ENCODE data around the gene CHTF8. TPM values are rescaled to one million over a fixed set of nuclear protein-coding genes. Genes with fewer than 3 reads are reported as not detected.

Gene CHTF8
- total RNA-seq, 1 donor from 2014 or later = 169 TPM

- Mint-ChIP-seq H3K36me3 (ENCODE audit: low read depth, unreplicated experiment) (peaks cover 19% of the 10 kb centered on the region), H3K27me3 (ENCODE audit: unreplicated experiment) (no peaks in the 10 kb centered on the region), H3K4me1 (ENCODE audit: unreplicated experiment) (peaks cover 4% of the 10 kb centered on the region), H3K9me3 (ENCODE audit: unreplicated experiment) (no peaks in the 10 kb centered on the region), H3K4me3 (ENCODE audit: unreplicated experiment) (no peak overlapping the region), H3K27ac (ENCODE audit: unreplicated experiment) (no peak overlapping the region)
- TF ChIP-seq CTCF (IDR thresholded peaks at IDR 0.05; ENCODE audit: unreplicated experiment) = no peak
- no peak for DNase-seq (ENCODE audit: low spot score)
Measured at GRCh38 chr16:69171325-69172084, 39.1 kb upstream of the CHTF8 start.

- no peaks in the 10 kb centered on the region for H3K9me3 Mint-ChIP-seq (ENCODE audit: unreplicated experiment)
- no peak overlapping the region for H3K27ac Mint-ChIP-seq (ENCODE audit: unreplicated experiment)
- H3K36me3 Mint-ChIP-seq (ENCODE audit: low read depth, unreplicated experiment) = peaks cover 25% of the 10 kb centered on the region
- no peak for TF ChIP-seq CTCF (IDR thresholded peaks at IDR 0.05; ENCODE audit: unreplicated experiment)
- no peak for DNase-seq (ENCODE audit: low spot score)
- H3K4me1 Mint-ChIP-seq (ENCODE audit: unreplicated experiment) = peaks cover 4% of the 10 kb centered on the region
- H3K27me3 Mint-ChIP-seq (ENCODE audit: unreplicated experiment) = no peaks in the 10 kb centered on the region
- H3K4me3 Mint-ChIP-seq (ENCODE audit: unreplicated experiment) = no peak overlapping the region
Measured at GRCh38 chr16:69169607-69170352, 37.4 kb upstream of the CHTF8 start.

GRCh38 chr16:69169051-69169450 lies 36.7 kb upstream of the CHTF8 start:
- H3K36me3 Mint-ChIP-seq (ENCODE audit: low read depth, unreplicated experiment) = peaks cover 25% of the 10 kb centered on the region
- H3K4me3 Mint-ChIP-seq (ENCODE audit: unreplicated experiment) = no peak overlapping the region
- DNase-seq (ENCODE audit: low spot score) = no peak
- no peaks in the 10 kb centered on the region for H3K9me3 Mint-ChIP-seq (ENCODE audit: unreplicated experiment)
- no peaks in the 10 kb centered on the region for H3K27me3 Mint-ChIP-seq (ENCODE audit: unreplicated experiment)
- peaks cover 4% of the 10 kb centered on the region for H3K4me1 Mint-ChIP-seq (ENCODE audit: unreplicated experiment)
- no peak overlapping the region for H3K27ac Mint-ChIP-seq (ENCODE audit: unreplicated experiment)
- no peak for TF ChIP-seq CTCF (IDR thresholded peaks at IDR 0.05; ENCODE audit: unreplicated experiment)

- H3K4me3 Mint-ChIP-seq (ENCODE audit: unreplicated experiment) = no peak overlapping the region
- no peaks in the 10 kb centered on the region for H3K9me3 Mint-ChIP-seq (ENCODE audit: unreplicated experiment)
- H3K4me1 Mint-ChIP-seq (ENCODE audit: unreplicated experiment) = no peaks in the 10 kb centered on the region
- peaks cover 28% of the 10 kb centered on the region for H3K36me3 Mint-ChIP-seq (ENCODE audit: low read depth, unreplicated experiment)
- no peak overlapping the region for H3K27ac Mint-ChIP-seq (ENCODE audit: unreplicated experiment)
- no peak for TF ChIP-seq CTCF (IDR thresholded peaks at IDR 0.05; ENCODE audit: unreplicated experiment)
- no peaks in the 10 kb centered on the region for H3K27me3 Mint-ChIP-seq (ENCODE audit: unreplicated experiment)
- DNase-seq (ENCODE audit: low spot score) = no peak
Measured at GRCh38 chr16:69166946-69167930, 34.9 kb upstream of the CHTF8 start.

Measured in endothelial cell (in vitro differentiated cells).